Skeletal muscle cell (primary cell): ENCODE measurements around the gene RGS7.
"Not testable (repeated sequence)": the region's sequence is repeated elsewhere in the genome, so short reads cannot be mapped to it uniquely, and the experiment has no call there.

ENCODE experiments used
- DNase-seq: peaks from one replicate; pipeline ENCODE4 v3.0.0-alpha.2; 2010; ENCODE audit warnings: low read depth
- H3K4me3 ChIP-seq: 2 replicates; pipeline ENCODE4 v1.5.1; 2011; ENCODE audit warnings: low read depth, mild to moderate bottlenecking, control low read depth, low read length, moderate library complexity

RGS7 gene

DNA sequence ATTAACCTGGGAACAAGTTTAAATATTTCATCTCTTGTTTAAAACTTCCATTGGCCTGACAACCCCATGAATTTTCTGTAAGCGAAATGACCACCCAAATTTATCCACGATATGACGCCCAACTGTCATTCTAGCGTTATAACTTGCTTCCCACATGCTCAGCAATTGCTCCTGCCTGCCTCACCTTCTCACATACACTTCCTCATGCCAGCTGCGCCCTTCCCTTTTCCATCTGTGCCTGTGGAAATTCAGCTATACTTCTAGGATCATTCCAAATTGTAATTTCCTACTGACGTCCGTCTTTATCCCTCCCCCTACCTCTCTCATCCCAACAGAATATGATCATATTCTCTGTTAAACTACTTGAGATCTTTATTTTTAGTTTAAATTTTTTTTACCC, 248.0 kb downstream of the RGS7 start:
- no peak overlapping the region for H3K4me3 ChIP-seq
- DNase-seq, result no peak

- no peak overlapping the region for H3K4me3 ChIP-seq
- no peak for DNase-seq
Observed at GRCh38 chr1:241105147-241105546, 251.9 kb downstream of the RGS7 start.

- DNase-seq, result no peak
- H3K4me3 ChIP-seq, result no peak overlapping the region
Observed at GRCh38 chr1:241102664-241103063, 254.3 kb downstream of the RGS7 start.

DNA sequence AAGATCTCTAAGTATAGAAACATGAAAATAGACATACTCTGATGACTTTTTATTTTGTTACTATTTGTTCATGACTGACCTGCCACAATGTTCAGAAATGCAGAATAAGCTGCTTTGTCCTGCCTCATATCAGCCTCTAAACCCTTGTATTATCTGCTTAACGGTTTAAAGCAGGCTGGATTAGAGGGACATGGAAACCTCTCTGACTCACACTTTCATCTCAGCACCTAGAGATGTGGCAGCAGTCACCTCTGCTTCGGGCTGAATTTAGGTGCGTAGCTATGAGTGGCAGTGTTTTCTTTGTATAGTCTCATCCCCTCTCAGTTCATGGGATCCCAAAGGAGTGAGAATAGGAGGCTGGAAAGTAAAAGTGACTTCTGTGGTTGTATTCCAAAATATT, 255.4 kb downstream of the RGS7 start:
- H3K4me3 ChIP-seq, result no peak overlapping the region
- no peak for DNase-seq

- DNase-seq, result no peak
- no peak overlapping the region for H3K4me3 ChIP-seq
Observed at GRCh38 chr1:241097479-241097878, 259.5 kb downstream of the RGS7 start.

GRCh38 chr1:241096982-241097381, 260.0 kb downstream of the RGS7 start:
- DNase-seq, result no peak
- no peak overlapping the region for H3K4me3 ChIP-seq

DNA sequence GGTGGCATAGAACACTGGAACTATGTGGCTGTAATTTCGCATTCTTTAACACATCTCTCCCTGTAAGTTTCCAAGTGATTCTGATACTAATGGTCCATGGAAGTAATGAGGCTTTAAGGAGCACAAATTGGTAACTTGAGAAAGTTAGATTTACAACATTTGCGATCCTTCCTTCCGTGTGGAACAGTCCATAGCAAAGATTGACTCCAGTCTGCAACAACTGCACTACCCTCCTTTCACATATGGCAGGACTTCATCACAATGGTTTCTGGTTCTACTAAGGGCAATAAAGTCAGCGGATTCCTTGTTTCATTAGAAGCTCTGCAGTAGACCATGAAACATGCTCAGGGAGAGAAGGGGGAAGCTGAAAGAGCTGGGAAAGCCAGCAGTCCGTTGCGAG, 261.2 kb downstream of the RGS7 start:
- H3K4me3 ChIP-seq, result no peak overlapping the region
- no peak for DNase-seq

- DNase-seq, result no peak
- no peak overlapping the region for H3K4me3 ChIP-seq
Observed at GRCh38 chr1:241090798-241091197, 266.2 kb downstream of the RGS7 start.

- not testable (repeated sequence) for H3K4me3 ChIP-seq, DNase-seq
Observed at GRCh38 chr1:241089066-241089465, 267.9 kb downstream of the RGS7 start.

- DNase-seq, H3K4me3 ChIP-seq: not testable (repeated sequence)
Observed at GRCh38 chr1:241088075-241088474, 268.9 kb downstream of the RGS7 start.

- H3K4me3 ChIP-seq, result no peak overlapping the region
- DNase-seq, result no peak
Observed at GRCh38 chr1:241086686-241087085, 270.3 kb downstream of the RGS7 start.

DNA sequence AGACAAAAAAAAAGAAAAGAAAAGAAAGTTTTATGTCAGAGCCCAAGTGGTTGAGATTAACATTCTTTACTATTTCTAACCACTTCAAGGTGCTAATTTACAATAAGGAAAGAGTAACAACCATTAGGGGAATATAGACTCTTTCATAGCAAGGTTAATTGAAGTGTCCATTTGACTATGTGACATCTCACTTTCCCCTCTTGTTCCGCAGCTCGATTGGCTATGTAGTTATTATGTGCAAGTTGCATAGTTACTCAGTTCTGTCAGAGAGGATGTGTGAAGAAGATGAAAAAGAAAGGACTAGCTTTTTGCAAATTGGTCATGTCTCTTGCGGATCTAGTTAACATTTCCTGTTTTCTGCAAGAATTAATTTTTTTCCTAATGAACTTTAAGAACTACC, 273.7 kb downstream of the RGS7 start:
- DNase-seq, result no peak
- no peak overlapping the region for H3K4me3 ChIP-seq

DNA sequence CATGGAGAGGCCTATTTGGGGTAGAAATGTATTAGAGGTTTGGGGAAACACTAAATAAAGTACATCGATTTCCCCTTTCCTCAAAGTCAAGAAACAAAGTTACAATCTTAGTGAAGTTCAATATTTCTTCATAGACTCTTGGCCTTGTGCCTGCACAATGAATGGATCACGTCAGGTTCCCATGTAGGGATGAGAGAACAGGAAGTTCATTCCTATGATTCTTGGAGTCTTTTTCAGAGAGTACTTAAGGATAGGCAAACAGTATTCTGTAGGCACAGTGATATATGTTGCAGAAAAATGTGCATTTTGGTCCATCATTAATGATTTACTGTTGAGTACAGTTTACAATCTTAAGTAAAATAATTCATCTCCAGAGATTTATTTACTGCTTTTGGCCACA, 275.5 kb downstream of the RGS7 start:
- DNase-seq, result peak; percentile 13
- H3K4me3 ChIP-seq, result no peak overlapping the region

GRCh38 chr1:241079459-241079858, 277.5 kb downstream of the RGS7 start:
- no peak overlapping the region for H3K4me3 ChIP-seq
- no peak for DNase-seq

DNA sequence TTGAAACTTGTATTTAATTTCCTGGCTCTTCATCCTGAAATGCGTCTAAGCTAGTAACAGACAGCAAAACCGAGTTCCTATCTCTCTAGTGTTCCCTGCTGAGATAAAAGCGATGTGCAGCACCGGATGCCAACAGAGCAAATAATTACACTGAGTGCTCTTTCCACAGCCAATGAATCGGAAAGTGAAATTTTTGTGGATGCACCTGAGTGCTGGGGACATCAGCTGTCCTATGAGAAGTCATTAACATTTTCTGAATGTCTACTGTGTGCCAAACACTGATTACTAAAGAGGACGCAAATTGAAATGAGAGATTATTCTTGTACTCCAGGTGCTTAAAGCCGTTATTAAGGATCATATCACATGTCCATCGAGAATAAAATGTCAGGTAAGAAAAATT, 278.0 kb downstream of the RGS7 start:
- H3K4me3 ChIP-seq, result no peak overlapping the region
- DNase-seq, result no peak

DNA sequence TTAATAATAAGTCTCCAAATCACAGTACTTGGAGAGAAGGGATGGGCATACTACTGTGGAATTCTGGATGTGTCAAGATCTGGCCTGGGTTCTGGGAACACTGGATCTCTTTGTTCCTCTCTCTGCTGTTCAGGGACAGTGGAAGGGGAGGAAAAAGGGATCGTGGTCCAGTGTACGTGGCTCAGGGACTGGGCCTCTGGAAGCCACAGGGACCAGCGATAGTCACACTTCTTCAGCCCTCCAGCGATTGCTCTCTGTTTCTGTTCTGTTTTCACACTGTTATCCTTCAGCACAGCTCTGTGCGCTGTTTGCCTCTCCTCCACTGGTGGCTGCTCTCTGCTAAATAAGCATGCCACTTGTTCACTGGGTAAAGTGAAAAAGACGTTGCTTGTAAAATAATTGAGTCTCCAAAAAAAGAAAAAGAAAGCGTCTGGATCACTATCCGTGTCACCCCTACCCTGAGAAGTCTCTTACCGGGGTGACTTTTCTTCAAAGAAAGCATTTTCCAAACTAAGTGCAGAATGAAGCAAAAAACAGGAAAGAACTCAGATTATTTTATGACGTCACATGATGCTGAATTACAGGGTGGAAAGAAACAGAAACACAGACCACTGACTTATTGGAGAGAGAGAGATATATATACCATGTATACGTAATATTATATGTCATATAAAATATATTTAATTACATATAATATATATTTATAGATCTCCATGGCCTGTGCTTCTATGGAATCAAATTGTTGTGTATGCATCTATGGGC, 279.4 kb downstream of the RGS7 start:
- DNase-seq, result no peak
- H3K4me3 ChIP-seq, result no peak overlapping the region

GRCh38 chr1:241074507-241074906, 282.5 kb downstream of the RGS7 start:
- no peak overlapping the region for H3K4me3 ChIP-seq

GRCh38 chr1:241068359-241068758, 288.6 kb downstream of the RGS7 start:
- no peak for DNase-seq
- H3K4me3 ChIP-seq, result no peak overlapping the region

More at GRCh38 chr1:241074507-241074906, 282.5 kb downstream of the RGS7 start:
- DNase-seq, result no peak

DNA sequence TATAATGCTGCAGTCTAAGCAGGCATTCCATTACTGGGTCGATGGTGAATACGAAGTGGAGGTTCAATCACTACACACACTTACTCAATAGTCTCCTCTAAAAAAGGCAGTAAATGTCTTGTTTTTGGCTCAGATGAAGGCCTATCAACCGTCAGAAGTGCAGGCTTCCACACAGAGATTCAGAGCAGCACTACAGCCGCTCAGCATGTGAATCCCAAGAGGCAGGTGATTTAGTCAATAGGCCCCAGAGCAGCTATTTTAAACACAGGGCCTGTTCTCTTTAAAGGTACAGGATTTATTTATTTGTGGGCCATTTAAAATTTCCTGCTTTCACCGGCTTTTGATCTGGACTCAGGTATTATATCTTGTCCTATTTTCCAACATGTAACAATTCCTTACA, 293.7 kb downstream of the RGS7 start:
- DNase-seq, result no peak
- H3K4me3 ChIP-seq, result no peak overlapping the region

DNA sequence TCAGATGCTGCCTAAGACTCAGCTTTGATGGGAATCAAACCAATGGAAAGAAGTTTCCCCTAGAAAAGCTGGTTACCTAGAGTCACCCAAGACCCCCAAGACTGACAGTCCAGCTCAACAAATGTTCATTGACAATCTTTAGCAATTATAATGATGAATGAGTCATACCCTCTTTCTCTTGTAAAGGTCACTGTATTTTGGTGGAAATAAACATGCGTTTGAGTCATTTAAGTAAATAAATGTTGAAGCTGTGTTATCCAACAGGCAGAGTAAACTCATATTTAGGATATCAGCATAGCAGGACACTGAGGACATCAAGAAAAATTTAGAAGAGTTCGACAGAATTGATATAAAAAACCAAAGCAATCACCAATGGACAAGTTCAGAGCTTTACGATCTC, 295.9 kb downstream of the RGS7 start:
- DNase-seq, result no peak
- no peak overlapping the region for H3K4me3 ChIP-seq

GRCh38 chr1:241048622-241049021, 308.4 kb downstream of the RGS7 start:
- H3K4me3 ChIP-seq, result no peak overlapping the region
- no peak for DNase-seq

DNA sequence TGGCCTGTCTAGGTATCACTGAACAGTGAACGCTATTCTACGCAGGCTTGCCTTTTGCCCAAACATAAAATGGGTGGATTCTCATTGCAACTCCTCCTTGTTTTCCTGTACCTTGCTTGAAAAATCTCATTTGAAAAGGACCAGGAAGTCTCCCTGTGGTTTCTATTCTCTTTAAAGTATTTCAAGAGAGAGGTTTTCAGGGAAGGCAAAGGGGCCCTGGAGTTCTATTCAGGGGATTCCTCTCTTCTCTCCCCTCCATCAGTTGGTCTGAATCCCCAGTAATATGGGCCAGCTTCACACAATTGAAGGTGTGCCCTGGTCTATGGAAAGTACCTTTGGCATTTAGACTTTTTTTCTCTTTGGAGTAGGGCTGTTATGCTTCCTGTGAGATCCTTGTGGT, 311.3 kb downstream of the RGS7 start:
- no peak for DNase-seq

More for the DNA sequence above, 311.3 kb downstream of the RGS7 start:
- H3K4me3 ChIP-seq, result no peak overlapping the region
